Effector CD4-positive, alpha-beta T cell (primary cell): ENCODE measurements around the gene ZNF710.
A peak's percentile ranks its signal among the peaks of the same experiment; 100 is the strongest.

Experiments used
- DNase-seq: peaks from one replicate; pipeline ENCODE4 v3.0.0-alpha.2; 2020

The ZNF710 gene

GRCh38 chr15:90083419-90083818 lies 82.3 kb downstream of the ZNF710 start:
- DNase-seq: no peak

DNA sequence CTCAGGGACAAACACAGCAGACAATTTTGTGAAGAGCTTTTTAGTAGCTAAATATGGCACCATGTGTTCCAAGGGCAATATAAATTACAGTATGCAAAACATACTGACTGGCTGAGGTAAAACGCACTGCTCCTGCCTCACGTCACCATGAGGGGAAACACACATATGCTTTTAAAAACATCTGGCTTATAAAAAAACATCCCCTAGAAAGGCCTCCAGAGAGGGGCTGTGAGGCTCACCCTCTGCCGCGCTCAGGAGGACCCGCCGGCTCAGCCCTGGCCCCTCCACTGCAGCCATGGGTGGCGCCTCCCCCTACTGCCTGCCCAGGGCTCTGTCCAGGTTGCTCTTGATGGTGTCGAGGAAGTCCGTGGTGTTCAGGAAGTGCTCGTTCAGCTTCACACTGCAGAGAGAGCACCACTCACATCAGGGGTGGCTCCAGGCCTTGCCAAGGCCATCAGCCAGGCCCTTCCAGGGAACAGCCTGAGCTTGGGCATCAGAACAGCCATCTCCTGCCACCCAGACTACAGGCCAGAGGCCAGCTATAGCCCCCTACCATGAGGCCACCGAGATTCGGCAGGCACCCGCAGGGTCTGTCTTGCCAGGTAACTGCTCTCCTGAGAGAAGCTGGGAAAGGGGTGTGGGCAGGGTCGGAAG lies 83.0 kb downstream of the ZNF710 start:
- DNase-seq: no peak

GRCh38 chr15:90084876-90085423 lies 83.8 kb downstream of the ZNF710 start:
- DNase-seq: no peak

GRCh38 chr15:90085565-90085964 lies 84.4 kb downstream of the ZNF710 start:
- DNase-seq: no peak

DNA sequence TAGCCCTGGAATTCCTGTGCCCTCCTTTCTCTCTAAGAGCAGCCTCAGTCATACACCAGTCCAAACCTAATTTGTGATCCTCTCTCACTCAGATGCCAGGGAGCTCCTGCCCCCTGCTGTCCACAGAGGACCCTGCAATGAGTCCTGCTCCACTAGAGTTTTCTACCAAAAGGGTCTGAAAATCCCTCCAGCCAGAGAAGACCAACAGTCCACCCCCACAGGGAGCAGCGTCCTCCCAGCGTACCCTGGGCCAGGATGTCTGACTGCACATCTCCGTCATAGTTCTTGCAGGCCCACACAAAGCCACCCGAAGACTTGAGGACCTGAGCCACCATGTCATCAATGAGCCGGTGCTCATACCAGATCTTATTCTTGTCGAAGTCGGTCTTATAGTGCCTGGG lies 85.7 kb downstream of the ZNF710 start:
- no peak for DNase-seq

- no peak for DNase-seq
These were observed 86.5 kb downstream of the ZNF710 start for GRCh38 chr15:90087454-90088154.

DNA sequence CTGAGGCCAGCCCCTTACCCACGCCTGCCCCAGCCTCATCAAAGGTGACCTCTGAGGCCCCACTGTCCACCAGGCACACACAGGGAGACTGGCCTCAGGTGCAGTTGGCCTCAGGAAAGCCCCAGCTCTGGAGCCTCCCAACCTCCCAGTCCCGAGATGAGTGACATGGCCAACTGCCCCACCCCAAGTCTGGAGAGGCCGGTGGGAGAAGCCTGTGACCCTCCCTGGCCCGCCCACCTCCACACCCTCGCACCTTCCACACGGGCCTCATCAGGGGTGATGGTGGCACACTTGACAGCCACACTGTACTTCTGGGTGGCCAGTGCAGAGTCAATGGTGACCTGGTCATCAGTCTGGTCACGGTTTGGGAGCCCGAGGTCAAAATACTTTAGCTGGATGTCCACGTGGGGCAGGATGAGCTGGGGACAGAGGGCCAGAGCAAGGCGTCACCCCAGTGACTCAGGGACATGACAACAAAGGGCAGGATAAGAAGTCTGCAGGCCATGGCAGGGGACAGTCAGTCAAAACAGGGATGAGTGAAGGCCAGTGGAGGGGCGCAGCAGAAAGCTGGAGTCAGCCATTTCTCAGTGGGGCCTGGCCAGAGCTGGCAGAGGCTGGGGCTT lies 89.2 kb downstream of the ZNF710 start:
- DNase-seq: no peak

DNA sequence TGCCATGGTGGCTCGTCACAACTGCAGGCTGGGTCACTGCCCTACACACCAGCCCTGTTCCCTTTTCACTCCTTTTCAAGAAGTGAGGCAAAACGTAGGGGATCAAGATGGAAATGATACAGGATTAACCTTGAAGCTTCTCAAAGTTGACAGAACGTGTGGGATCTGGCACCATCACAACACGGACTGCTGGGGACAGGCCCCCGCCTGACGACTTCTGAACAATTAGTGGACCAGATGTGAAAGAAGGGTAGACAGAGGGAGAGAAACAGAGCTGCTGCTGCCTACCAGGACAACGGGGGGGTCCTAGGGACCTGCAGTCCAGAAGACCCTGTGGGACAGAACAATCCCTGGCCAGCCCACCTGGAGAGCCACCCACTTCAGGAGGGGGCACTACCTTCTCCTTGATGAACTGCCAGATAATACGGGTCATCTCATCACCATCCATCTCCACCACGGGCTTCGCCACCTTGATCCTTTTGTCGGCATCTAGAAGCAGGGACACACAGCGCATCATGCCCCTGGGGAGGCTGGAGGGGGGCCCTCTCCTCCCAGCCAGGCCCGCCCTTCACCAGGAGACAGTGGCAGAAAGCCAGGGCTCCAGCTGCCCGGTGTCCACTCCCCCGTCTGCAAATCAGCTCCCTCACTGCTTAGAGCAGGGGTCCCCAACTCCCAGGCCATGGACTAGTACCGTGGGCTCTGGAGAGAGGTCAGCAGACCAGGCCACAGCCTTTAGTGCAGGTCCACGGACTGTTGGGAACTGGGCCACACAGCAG lies 90.2 kb downstream of the ZNF710 start:
- DNase-seq: no peak

- no peak for DNase-seq
These were observed 94.4 kb downstream of the ZNF710 start for GRCh38 chr15:90095521-90095959.

- peak; percentile 49 for DNase-seq
These were observed 96.4 kb downstream of the ZNF710 start for GRCh38 chr15:90097475-90097874.

DNA sequence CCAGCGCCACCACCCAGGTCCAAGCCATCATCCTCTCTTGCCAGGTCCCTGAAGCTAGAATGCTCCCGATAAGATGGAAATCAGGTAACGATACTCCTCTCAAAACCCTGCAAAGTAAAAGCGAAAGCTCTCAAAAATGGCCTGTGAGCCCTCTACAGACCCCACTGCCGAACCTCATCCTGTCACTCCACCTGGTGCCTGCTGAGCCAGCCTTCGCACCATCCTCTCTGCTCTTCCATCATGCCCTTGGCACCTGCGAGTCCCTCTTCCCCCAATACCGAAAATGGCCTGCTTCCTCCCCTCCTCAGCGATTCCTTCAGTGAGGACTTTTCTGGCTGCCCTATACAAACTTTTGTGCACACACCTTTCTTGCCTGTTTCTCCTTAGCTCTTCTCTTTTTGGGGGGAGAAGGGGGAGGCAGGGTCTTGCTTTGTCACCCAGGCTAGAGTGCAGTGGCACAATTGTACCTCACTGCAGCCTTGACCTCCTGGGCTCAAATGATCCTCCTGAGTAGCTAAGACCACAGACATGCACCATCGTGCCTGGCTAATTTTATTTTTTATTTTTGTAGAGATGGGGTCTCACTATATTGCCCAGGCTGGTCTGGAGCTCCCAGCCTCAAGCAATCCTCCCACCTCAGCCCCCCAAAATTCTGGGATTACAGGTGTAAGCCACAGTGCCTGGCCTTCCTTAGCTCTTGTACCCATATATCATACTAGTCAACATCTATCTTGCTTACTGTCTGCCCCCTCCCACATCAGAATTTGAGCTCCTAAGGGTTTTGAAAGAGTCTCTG lies 98.1 kb downstream of the ZNF710 start:
- DNase-seq: peak; percentile 30

DNA sequence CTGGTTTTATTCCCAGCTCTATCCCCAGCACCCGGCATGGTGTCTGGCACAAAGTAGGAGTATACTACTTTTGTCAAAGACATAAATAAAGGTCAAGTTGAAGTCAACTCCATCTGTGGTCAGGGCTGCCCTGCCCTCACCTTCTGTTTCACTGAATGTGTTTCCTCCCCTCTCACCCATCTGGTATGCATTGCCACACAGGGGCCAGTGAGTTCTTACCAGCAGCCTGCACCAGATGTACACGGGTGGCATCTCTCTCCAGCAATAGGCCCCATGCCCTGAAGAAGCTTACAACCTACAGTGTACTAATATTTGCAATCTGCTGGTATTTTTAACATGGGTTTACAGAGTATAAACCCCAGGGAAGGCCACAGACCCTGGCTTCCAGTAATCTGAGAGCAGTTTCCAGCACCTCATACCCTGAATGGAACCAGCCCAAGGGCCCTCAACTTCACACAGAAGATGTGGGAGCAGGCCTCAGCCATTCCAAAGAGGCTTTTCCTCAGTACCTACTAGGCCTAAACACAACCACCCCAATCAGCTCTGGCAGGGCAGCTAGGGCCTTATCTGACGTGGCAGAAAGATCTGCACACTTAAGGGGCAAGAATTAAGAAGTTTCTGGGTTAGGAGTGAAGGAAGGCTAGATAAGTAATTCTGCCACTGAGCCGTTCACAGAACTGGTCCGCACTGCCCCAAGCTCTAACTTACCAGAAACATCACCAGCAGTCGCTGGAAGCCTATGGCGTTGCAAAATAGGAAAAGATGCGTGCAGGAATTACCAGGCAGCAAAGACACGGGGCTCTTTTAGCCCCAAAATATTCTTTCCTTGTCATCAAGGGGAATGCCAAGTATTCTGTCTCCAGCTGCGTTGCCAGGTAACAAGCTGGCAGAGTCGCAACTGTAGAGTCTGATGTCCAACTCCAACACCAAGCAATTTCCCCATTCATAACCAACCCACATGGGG lies 99.0 kb downstream of the ZNF710 start:
- no peak for DNase-seq

DNA sequence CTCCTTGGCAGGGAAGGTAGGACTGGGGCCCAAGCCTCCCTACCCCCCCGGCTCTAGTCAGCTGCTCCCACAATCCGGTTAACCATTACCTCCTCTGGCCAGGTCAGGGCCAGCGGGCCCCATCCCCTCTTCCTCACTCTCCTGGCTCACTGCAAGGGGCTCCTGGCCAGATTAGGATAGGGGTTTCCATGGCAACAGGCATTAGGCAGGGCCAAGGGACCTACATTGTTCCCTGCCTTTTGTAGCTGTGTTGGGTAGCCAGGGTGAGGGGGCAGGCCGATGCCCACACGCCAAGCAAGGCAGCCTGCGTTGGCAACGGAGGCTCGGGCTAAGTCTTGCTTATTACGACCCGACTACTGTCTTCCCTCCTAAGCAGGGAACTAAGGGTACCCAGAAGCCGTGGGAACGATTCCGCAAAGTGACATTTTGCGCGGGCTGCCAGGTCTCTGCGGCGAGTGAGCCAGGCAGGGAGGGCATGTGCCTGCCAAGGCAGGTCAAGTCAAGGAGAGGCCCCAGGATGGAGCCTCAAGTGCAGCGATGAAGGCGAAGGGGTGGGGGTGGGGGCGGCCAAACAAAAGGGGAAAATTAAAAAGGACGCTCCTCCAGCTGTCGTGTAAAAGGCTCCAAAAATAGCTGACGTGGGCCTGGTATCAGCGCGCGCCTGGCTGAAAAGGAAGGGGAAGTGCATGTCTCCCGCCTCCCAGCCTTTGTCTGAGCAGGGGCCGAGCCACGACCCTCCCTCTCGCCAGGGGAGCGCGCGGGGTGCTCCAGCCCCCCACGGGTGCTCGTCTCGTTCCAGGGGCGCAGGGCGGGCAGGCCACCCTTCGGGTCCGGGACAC lies 100.2 kb downstream of the ZNF710 start:
- no peak for DNase-seq

GRCh38 chr15:90101969-90102890 lies 101.1 kb downstream of the ZNF710 start, which contains the start of gene IDH2:
IDH2 (minus strand) TSS chr15:90102468; CDS start chr15:90102390, 78 bp downstream.
- peak; percentile 61 for DNase-seq

- no peak for DNase-seq
These were observed 102.7 kb downstream of the ZNF710 start for GRCh38 chr15:90103701-90104329.

GRCh38 chr15:90104551-90104950 lies 103.4 kb downstream of the ZNF710 start:
- DNase-seq: no peak

GRCh38 chr15:90105521-90105920 lies 104.4 kb downstream of the ZNF710 start:
- no peak for DNase-seq

DNA sequence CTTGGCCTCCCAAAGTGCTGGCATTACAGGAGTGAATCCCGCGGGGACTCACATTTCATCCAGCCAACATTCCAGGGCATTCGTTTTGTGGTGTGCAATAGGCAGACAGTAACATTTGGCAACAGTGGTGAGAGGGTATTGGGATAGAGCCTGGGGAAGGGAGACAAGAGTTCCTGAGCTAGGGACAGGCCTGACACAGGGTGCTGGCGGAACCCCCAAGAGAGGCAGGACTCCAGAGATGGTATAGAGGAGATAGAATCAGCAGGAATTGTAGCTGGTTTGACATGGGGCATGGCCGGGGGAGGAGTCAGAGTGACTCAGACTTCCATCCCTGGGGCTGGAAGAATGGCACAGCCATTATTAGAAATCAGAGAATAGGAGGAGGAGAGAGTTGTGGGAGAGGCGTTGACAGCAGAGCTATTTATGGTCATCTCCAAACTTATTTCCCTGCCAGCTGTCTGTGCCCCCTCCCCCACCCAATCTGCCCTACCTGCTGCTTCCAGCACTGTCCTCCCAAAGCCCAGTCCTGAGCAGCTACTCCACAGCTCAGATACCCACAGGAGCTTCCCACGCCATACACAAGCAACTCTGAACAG lies 105.5 kb downstream of the ZNF710 start:
- no peak for DNase-seq
